HepG2 (cell line): ENCODE measurements around the gene ZNF524. TPM values are rescaled to one million over a fixed set of nuclear protein-coding genes. Genes with fewer than 3 reads are reported as not detected.

ENCODE experiments used
- CREB1 ChIP-seq, 2 experiments: fragments of 450-650 bp in 1 of 2; IDR thresholded peaks; 2 replicates each; pipeline ENCODE4 v1.6.1; 2016 to 2017; ENCODE audit warnings: control low read depth in 1 of 2, mild to moderate bottlenecking in 1 of 2, missing compliant biosample characterization in 1 of 2, missing genetic modification characterization in 1 of 2
- FOXA3 ChIP-seq: IDR thresholded peaks from 2 replicates; pipeline ENCODE4 v1.6.1; 2016; ENCODE audit warnings: missing genetic modification reagents, missing compliant biosample characterization
- KDM5A ChIP-seq: fragments of 200-600 bp; sonication (generic); IDR thresholded peaks from 2 replicates; pipeline ENCODE4 v1.7.0; 2018; ENCODE audit warnings: antibody characterized with exemption, mild to moderate bottlenecking, low read length, borderline replicate concordance
- MAFF ChIP-seq: IDR thresholded peaks from 2 replicates; pipeline ENCODE4 v1.6.1; 2011; ENCODE audit warnings: low read depth, low read length, improper control_type of control experiment
- SOX5 ChIP-seq: IDR thresholded peaks from 2 replicates; pipeline ENCODE4 v1.6.1; 2016; ENCODE audit warnings: borderline replicate concordance
- SRF ChIP-seq: IDR thresholded peaks from 2 replicates; pipeline ENCODE4 v1.6.1; 2011; ENCODE audit warnings: mild to moderate bottlenecking, low read depth, low read length, moderate library complexity
- TBX3 ChIP-seq: fragments of 450-650 bp; IDR thresholded peaks from 2 replicates; pipeline ENCODE4 v1.6.1; 2017; ENCODE audit warnings: antibody characterized with exemption, mild to moderate bottlenecking, inconsistent platforms, borderline replicate concordance
- ZNF30 ChIP-seq: sonication (generic); formaldehyde crosslinking; IDR thresholded peaks from 2 replicates; pipeline ENCODE4 v1.5.0; 2020; ENCODE audit warnings: mild to moderate bottlenecking, missing genetic modification reagents
- ZNF543 ChIP-seq: sonication (generic); formaldehyde crosslinking; IDR thresholded peaks from 2 replicates; pipeline ENCODE4 v1.4.0; 2020; ENCODE audit warnings: mild to moderate bottlenecking, missing genetic modification reagents
- polyA plus RNA-seq, 8 experiments: library from polyadenylated mRNA; depleted of rRNA in 3 of 8; stranded (reverse) in 7 of 8; unstranded in 1 of 8; fragments of >200 nt; fragmentation: Illumina TruSeq in 4 of 8; extraction: Trizol in 4 of 8; gene quantifications; 2 replicates each; pipeline versions ENCODE4 v1.2.1 to v1.2.3, GENCODE V29; 2011 to 2016; ENCODE audit warnings: low read depth in 4 of 8, missing spikeins in 1 of 8, mixed read lengths in 1 of 8; ENCODE audit not compliant: insufficient read depth in 1 of 8
- total RNA-seq, 5 experiments: library from RNA; depleted of rRNA; stranded (reverse); fragments of >200 nt; fragmentation: Illumina TruSeq; extraction: Trizol; gene quantifications; 2 replicates each; pipeline ENCODE4 v1.2.3, GENCODE V29; 2016; ENCODE audit warnings: low read depth in 1 of 5
- TF ChIP-seq, protein P1 (sequence below): fragments of 450-650 bp; IDR thresholded peaks from 2 replicates; pipeline ENCODE4 v1.6.1; 2017; ENCODE audit warnings: mild to moderate bottlenecking
- TF ChIP-seq, protein P2 (sequence below): sonication (generic); IDR thresholded peaks from 2 replicates; pipeline ENCODE4 v1.6.1; 2016; ENCODE audit warnings: low read depth, borderline replicate concordance

Gene ZNF524
- total and polyA plus RNA-seq, 2 of the 13 experiments (the other 11 are each of a cell fraction or from before 2014, with no cell fraction given) = 3.2 to 4.6 TPM

DNA sequence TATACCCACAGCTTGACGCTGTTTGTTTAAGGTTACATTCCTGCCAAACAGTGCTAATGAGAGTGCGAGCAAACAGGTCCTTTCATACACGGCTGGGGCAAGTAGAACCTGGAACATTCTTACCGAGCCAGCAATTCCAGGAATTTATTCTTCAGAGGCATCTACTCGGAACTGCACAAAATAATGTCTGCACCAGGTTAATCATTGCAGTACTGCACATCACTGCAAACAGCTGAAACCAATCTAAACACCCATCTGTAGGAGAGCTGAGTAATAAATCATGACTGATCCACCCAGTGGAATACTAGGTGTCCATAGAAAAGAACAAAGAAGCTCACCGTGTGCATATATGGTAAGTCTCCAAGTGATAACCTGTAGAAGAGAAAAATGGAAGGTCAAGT lies 18.3 kb upstream of the ZNF524 start (continued):
- TF ChIP-seq SOX5 (CRISPR knock-in tag) (peak; percentile 45; the same call in 1 of the 2 replicates), CREB1 (IDR thresholded peaks at IDR 0.05) (no peak), CREB1 (CRISPR knock-in tag; IDR thresholded peaks at IDR 0.05) (peak; percentile 6), MAFF (0 out of 2 replicates have a peak, but pooled peaks have one; percentile 5), ZNF543 (CRISPR knock-in tag) (no peak), ZNF30 (CRISPR knock-in tag) (0 out of 2 replicates have a peak, but pooled peaks have one; percentile 37), FOXA3 (0 out of 2 replicates have a peak, but pooled peaks have one; percentile 5), TBX3 (peak; percentile 55; the same call in 1 of the 2 replicates), KDM5A (no peak), SRF (peak; percentile 55)
- TF ChIP-seq, protein P1, sequence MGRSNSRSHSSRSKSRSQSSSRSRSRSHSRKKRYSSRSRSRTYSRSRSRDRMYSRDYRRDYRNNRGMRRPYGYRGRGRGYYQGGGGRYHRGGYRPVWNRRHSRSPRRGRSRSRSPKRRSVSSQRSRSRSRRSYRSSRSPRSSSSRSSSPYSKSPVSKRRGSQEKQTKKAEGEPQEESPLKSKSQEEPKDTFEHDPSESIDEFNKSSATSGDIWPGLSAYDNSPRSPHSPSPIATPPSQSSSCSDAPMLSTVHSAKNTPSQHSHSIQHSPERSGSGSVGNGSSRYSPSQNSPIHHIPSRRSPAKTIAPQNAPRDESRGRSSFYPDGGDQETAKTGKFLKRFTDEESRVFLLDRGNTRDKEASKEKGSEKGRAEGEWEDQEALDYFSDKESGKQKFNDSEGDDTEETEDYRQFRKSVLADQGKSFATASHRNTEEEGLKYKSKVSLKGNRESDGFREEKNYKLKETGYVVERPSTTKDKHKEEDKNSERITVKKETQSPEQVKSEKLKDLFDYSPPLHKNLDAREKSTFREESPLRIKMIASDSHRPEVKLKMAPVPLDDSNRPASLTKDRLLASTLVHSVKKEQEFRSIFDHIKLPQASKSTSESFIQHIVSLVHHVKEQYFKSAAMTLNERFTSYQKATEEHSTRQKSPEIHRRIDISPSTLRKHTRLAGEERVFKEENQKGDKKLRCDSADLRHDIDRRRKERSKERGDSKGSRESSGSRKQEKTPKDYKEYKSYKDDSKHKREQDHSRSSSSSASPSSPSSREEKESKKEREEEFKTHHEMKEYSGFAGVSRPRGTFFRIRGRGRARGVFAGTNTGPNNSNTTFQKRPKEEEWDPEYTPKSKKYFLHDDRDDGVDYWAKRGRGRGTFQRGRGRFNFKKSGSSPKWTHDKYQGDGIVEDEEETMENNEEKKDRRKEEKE = no peak
- TF ChIP-seq, protein P2, sequence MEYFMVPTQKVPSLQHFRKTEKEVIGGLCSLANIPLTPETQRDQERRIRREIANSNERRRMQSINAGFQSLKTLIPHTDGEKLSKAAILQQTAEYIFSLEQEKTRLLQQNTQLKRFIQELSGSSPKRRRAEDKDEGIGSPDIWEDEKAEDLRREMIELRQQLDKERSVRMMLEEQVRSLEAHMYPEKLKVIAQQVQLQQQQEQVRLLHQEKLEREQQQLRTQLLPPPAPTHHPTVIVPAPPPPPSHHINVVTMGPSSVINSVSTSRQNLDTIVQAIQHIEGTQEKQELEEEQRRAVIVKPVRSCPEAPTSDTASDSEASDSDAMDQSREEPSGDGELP = peak; percentile 82
